Kidney epithelial cell (primary cell): ENCODE data around the gene HDAC6. TPM values are rescaled to one million over a fixed set of nuclear protein-coding genes. Genes with fewer than 3 reads are reported as not detected.
"Not testable (repeated sequence)": the region's sequence is repeated elsewhere in the genome, so short reads cannot be mapped to it uniquely, and the experiment has no call there.

Source experiments
- DNase-seq: peaks from one replicate; pipeline ENCODE4 v3.0.0-alpha.2; 2010; ENCODE audit warnings: low read depth
- H3K27me3 ChIP-seq: 2 replicates; pipeline ENCODE4 v1.6.0; 2011; ENCODE audit warnings: low read length; ENCODE audit not compliant: control insufficient read depth, insufficient read depth
- H3K36me3 ChIP-seq: 2 replicates; pipeline ENCODE4 v1.5.1; 2011; ENCODE audit warnings: low read length; ENCODE audit not compliant: control insufficient read depth, insufficient read depth
- H3K4me3 ChIP-seq: 2 replicates; pipeline ENCODE4 v1.5.1; 2011; ENCODE audit warnings: low read depth, mild to moderate bottlenecking, control low read depth, low read length
- CTCF ChIP-seq: IDR thresholded peaks from 2 replicates; pipeline ENCODE4 v1.5.1; 2011; ENCODE audit warnings: mild to moderate bottlenecking, moderate library complexity, low read length, control low read depth, inconsistent platforms; ENCODE audit not compliant: insufficient read depth, poor library complexity, severe bottlenecking
- total RNA-seq: library from RNA; depleted of rRNA; stranded (reverse); fragments of >200 nt; gene quantifications from 2 replicates; pipeline ENCODE4 v1.2.3, GENCODE V29; 2015

Gene HDAC6
- total RNA-seq, 1 donor from 2014 or later, result 52.5 TPM

GRCh38 chrX:48815266-48815665, 13.4 kb downstream of the HDAC6 start:
- H3K27me3 ChIP-seq, result no peaks in the 10 kb centered on the region
- H3K36me3 ChIP-seq, result no peaks in the 10 kb centered on the region
- H3K4me3 ChIP-seq, result no peak overlapping the region
- DNase-seq, result no peak
- no peak for TF ChIP-seq CTCF

- Histone ChIP-seq H3K27me3 (no peaks in the 10 kb centered on the region), H3K36me3 (no peaks in the 10 kb centered on the region), H3K4me3 (no peak overlapping the region)
- no peak for TF ChIP-seq CTCF
- no peak for DNase-seq
Observed at GRCh38 chrX:48816014-48816810, 14.3 kb downstream of the HDAC6 start.

GRCh38 chrX:48818098-48818497, 16.2 kb downstream of the HDAC6 start:
- no peak for TF ChIP-seq CTCF
- Histone ChIP-seq H3K36me3 (no peaks in the 10 kb centered on the region), H3K27me3 (no peaks in the 10 kb centered on the region), H3K4me3 (no peak overlapping the region)
- DNase-seq, result no peak

GRCh38 chrX:48818866-48819265, 17.0 kb downstream of the HDAC6 start:
- DNase-seq, result no peak
- H3K4me3 ChIP-seq, result no peak overlapping the region
- no peaks in the 10 kb centered on the region for H3K27me3 ChIP-seq
- no peak for TF ChIP-seq CTCF
- no peaks in the 10 kb centered on the region for H3K36me3 ChIP-seq

- H3K27me3 ChIP-seq, H3K36me3 ChIP-seq, H3K4me3 ChIP-seq, DNase-seq: not testable (repeated sequence)
Observed at GRCh38 chrX:48819394-48819793, 17.5 kb downstream of the HDAC6 start.

- Histone ChIP-seq H3K27me3 (peaks cover 18% of the 10 kb centered on the region), H3K4me3 (no peak overlapping the region), H3K36me3 (no peaks in the 10 kb centered on the region)
- no peak for DNase-seq
- TF ChIP-seq CTCF, result no peak
Observed at GRCh38 chrX:48823053-48823452, 21.2 kb downstream of the HDAC6 start.
